CD4-positive, alpha-beta T cell treated with Interleukin-10 for 1 hour (primary cell): ENCODE data around the gene TMC5.
"Not testable (repeated sequence)": the region's sequence is repeated elsewhere in the genome, so short reads cannot be mapped to it uniquely, and the experiment has no call there.

Source experiments
- DNase-seq: peaks from one replicate; pipeline ENCODE4 v3.0.0-alpha.2; 2020

Gene TMC5

DNA sequence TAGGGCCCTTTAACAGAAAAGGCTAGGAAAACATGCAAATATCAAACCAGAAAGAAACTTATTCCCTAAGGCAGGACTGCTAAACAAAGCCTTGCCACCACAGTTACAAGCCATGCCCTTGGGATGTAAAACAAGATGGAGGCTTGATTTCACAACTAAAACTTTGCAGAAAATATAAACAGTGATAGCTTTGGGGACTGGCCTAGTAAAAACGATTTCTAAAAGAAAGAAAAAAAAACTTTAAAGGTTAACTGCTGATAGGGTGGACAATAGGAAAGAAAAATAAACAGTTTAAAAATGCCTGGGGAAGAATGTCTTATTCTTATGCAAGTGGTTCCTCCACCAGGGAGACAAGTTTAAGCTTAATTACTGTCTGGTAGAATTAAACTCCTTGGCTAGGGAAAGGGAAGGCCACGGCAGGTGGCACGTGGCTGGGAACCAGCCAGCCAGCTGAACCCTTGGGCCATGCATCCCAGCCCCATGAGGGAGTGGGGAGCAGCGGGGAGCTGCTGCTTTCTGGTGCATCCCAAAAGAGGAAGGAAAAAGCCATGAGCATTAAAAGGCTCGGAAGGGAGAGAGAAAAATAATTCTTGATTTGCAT lies 10.7 kb upstream of the TMC5 start:
- DNase-seq: no peak

DNA sequence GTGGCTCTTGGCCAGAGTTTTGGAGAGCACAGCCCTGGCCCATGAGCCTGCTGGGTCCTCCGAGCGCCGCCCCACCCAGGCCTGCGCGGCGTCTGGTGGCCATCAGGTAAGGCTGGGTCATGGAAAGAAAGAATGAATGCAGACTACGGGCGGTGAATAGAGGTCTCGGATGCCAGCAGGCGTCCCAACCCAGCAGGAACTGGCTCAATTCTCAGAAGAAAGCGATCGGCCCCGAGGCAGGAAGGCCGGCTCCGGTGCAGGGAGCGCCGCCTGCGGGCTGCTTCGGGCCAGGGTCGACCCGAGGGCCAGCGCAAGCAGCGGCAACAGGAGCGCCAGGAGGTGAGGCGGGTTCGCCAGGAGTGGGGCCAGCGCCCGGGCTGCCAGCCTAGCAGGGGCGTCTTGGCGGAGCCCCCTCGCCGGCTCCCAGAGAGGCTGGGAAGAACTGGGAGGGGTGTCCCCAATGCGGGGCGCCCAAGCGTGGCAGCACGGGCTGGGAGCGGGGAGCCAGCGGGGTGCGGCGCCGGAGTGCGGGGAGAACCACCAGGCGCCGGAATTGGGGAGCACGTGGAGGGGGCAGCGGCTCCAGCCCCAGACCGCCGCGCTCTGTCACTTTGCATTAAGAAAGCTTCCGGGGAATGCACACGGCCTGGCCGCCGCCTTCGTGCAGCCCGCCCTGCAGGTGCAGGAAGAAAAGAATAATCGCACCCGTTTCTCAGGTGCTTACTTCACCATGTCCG lies 7.1 kb upstream of the TMC5 start:
- no peak for DNase-seq

DNA sequence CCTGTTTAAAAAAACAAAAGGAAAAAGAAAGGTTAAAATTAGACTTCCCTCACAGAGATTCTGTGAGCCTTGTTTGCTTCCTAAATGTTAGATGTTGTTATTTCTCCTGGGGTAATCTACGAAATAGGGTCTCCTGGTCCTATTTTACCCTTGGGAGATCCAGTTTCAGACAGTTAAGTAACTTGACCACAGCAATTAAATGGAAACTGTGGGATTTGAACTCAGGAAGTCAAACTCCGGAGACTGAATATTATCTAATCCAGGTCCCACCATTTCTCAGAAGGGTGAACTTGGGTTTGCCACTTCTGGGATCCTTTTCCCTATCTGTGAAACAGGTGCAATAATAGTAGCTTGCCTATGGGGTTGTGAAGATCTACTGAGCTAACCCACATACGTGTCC lies 6.4 kb upstream of the TMC5 start:
- DNase-seq: no peak

DNA sequence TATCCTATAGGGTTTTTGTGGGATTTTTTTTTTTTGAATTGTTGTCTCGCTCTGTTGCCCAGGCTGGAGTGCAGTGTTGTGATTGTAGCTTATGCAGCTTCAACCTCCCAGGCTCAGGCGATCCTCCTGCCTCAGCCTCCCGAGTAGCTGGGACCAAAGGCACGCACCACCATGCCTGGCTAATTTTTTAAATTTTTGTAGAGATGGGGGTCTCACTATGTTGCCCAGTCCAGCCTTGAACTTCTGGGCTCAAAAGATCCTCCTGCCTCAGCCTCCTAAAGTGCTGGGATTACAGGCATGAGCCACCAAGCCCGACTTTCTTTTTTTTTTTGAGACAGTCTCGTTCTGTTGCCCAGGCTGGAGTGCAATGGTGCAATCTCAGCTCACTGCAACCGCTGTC lies 5.6 kb upstream of the TMC5 start:
- DNase-seq: not testable (repeated sequence)

DNA sequence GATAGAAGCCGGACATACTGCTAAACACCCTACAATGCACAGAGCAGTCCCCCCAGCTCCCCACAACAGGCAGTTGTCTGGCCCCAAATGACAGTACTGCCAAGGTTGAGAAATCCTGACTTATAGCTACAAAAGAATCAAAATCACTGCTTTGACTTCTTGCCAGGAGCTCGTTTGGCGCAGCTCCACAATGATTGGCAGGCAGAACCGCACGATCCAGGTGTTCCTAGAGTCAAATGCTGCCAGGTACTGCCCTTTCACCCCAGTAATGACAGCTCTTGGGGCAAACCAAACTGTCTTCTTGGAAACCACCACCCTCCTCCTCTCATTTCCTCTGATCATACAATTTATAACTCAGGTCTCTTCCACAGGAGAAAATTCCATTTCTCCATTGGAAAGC lies 2.2 kb upstream of the TMC5 start:
- no peak for DNase-seq

DNA sequence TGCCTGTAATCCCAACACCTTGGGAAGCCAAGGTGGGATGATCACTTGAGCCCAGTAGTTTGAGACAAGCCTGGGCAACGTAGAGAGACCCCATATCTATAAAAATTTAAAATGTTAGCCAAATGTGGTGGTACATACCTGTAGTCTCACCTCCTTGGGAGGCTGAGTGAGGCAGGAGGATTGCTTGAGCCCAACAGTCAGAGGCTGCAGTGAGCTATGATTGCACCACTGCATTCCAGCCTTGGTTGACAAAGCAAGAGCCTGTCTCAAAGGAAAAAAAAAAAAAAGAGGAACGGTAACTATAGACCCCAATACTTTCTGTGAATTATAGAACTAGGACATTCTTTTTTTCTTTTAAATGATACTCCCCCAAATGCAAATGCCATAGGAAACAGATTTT lies 1.8 kb upstream of the TMC5 start:
- no peak for DNase-seq

DNA sequence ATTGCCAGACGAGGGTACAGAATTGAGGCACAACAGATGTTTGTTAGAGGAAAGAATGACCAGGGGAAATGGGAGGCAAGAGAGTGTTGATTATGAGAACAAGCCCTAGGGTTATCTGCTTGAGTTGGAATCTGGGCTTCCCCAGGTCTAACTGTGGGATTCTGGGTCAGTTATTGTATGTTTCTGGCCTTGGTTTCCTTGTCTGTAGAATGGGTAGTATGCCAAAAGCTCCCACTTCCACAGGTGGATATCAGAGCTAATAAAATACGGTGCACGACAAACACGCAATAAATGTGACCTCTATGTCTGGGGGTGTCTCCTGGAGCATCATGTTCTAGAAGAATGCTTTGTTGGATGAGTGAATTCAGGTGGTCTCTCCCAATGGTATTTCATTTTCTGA lies 517 bp downstream of the TMC5 start:
- no peak for DNase-seq

DNA sequence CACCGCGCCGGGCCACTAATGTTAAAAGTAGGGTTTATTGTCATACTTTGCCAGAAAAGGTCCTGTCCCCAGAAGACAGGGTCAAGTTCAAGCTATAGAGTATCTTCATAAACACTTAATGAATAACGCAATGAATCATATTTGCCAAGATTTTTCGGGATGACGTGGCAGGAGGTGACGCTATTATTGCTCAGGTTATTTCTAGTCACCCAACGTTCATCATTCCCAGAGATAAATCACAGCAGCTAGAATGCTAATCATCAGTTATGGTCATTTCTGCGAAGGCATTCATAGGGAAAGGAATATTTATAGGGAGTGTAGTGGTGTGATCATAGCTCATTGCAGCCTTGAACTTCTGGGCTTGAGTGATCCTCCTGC lies 2.0 kb downstream of the TMC5 start:
- no peak for DNase-seq

DNA sequence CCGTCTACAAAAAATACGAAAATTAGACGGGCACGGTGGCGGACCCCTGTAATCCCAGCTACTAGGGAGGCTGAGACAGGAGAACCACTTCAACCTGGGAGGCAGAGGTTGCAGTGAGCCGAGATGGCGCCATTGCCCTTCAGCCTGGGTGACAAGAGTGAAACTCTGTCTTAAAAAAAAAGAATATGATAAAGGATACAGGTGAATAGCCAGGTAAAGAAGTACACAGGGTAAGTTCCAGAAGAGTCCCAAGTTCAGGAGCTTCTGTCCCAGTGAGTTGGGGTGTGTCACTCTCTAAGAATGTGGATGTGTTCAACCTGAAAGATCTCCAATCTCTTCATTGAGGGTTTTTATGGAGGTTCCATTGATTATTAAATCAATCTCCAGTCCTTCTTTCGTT lies 6.8 kb downstream of the TMC5 start:
- DNase-seq: no peak

DNA sequence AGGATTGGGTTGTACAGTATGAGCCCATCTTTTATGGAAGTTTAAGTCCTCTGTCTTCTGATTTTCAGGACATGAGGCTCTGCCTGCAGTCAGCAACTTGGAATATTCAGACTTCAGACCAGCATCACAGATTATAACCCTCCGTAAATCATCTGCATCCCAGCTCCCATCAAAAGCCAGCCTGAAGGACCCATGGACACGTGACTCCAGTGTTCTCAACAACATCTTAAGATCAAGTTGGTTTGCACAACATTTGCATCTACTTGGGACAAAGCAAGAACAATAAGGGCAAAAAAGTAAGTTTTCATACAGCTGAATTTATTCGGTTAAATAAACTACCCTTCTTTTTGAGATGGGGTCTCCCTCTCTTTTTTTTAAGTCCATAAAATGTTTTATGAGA lies 12.7 kb downstream of the TMC5 start:
- no peak for DNase-seq

DNA sequence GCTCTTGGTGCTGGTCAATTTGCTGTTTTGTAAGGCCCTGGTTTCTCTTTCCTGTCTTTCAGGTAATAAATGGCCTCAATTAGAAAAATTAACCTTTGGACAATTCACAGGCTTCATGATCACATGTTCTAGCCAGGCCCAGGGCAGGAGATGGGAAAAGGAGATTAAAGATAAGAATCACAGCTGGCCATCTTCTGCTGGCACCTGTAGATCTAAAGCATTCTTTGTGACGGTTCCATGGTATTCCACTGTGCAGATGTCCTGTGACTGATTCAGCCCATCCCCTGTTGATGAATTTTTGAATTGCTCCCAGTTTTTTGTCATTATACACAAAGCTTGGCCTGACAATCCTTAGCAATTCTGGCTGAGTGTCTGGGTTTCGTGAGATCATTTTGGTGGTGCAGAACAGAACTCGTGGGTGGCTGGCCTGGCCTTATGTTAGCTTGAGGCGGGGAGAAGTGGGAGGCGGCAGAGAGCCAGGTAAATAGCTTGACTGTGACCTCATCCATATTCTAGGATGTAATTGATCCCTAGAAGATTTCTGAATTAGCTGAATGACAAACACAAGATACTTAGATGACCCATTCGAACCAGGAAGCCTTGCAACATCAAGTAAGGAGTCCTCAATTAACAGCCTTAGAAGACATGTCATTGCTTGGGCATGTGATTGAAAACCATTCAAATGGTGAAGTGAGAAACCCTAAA lies 14.1 kb downstream of the TMC5 start:
- no peak for DNase-seq

DNA sequence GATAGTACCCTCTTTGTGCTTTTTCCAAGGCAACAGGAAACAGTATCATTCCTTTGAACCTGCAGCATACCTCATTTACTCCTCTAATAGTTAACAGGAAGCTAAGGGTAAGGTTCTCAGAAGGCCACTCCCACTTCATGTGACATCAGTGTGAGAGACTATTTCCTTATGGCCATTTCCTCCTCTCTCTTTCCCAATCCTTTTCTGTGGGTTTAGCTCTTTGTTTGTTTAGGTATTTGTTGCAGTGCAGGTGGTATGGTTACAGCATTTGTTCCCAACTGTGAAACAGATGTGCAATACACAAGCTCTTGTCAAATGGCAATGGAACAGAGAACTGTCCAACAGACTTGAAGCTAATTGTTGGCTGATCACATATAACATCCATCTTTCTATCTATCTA lies 14.7 kb downstream of the TMC5 start:
- no peak for DNase-seq

DNA sequence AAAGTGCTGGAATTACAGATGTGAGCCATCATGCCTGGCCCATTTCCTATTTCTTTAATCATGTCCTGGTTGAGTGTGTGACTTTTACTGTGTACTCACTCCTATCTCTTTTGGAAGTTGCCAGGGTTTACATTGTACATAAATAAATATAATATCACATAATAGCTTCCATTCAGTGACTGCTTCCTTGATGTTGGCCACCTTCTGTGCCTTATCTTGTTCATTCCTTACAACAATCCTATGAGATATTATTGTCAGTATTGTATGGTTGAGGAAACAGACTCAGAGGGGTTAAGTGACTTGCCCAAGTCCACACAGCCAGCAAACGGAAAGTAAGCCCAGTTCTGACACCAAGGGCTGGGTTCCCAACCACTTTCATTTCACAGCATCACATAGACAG lies 16.9 kb downstream of the TMC5 start:
- no peak for DNase-seq

DNA sequence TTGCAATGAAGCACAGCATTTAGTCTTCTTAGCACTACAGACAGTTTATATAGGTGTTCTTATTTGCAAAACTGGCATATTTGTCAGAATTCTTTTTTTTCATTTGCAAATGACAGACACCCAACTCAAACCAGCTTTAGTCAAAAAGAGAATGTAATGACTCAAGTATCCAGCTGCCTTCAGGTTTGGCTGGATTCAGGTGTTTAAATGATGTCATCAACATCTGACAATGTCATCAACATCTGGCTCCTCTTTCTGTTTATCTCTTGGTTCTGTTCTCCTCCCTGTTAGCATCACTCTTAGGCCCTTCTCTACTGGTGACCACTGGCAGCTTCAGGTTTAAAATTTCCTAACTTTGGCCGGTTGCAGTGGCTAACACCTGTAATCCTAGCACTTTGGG lies 18.9 kb downstream of the TMC5 start:
- no peak for DNase-seq

DNA sequence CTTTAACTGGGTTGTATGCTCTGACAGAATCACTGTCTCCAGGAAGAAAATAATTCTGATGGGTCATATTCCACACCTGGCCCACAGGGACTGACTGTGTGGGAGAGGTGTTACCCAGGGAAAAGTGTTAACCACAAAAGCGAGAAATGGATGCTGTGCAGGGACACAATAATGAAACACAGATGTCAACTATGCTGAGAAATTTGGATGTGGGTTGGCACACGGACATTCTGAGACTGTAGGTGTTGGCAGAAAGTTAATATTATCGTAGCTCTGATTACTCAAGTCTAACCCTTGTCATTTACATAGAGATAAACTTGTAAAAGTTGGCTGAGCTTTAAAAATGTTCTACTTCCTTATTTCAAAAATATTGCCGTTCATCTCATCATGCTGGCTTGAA lies 19.6 kb downstream of the TMC5 start:
- DNase-seq: no peak

DNA sequence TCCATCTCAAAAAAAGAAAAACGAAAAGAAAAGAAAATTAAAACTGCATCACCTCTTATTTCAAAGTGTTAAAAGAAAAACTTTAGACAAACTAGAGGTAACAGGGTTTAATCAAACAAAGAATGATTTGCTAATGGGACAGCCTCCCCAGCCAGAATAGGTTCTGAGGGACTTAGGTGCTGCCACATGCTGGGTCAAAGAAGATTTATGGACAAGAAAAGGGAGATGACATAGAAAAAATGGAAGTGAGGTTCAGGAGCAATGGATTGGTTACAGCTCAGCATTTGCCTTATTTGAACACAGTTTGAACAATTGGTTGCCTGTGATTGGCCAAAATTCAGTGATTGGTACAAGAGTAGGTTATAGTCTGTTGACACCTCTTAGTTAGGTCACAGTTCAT lies 21.1 kb downstream of the TMC5 start:
- no peak for DNase-seq

DNA sequence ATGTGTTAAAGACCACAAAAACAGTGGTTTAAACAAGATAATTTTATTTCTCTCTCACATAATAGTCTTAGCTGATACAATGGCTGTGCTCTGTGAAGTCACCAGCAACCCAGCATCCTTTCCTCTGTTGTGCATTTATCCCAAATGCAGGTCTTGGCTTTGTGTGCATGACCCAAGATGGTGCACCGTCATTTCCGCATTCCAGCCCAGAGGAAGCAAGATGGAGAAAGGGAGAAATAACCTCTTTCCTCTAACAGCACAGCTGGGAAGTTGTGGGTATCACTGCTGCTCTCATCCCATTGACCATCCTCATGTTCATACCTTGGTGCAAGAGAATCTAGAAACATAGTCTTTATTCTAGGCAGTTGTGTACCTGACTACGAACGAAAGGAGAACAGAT lies 21.8 kb downstream of the TMC5 start:
- no peak for DNase-seq

DNA sequence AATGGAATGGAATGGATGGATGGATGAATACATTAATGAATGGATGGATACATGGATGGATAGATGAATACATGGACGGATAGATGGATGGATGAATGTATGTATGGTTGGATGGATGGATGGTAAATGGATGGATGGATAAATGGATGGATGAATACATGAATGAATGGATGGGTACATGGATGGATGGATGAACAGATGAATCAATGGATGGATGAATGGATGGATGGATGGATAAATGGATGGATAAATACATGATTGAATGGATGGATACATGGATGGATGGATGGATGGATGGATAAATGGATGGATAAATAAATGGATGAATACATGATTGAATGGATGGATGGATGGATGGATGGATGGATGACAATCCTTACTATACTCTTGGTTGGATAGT lies 26.0 kb downstream of the TMC5 start:
- no peak for DNase-seq

DNA sequence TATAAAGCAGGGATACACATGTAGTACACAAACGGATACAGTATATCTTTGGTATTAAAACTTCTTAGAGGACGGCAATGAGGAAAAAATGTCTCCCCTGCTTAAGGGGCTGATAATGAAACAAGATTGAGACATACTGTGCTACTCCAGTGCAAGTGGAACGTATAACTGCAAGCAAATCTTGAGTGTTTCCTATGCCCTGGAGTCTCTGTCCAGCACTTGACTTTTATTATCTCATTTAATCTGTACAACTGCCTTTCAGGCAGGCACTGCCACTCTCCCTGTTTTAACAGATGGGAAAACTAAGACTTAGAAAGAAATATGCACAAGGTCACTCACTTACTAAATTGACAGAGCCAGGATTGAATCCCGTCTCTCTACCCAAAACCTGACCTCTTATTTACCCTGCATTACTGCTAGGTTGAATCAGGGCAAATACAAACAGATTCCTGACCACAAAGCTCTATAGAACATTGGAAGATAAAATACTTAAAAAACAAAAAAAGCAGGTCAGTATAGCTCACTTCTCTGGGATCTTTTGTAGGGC lies 28.7 kb downstream of the TMC5 start:
- no peak for DNase-seq

DNA sequence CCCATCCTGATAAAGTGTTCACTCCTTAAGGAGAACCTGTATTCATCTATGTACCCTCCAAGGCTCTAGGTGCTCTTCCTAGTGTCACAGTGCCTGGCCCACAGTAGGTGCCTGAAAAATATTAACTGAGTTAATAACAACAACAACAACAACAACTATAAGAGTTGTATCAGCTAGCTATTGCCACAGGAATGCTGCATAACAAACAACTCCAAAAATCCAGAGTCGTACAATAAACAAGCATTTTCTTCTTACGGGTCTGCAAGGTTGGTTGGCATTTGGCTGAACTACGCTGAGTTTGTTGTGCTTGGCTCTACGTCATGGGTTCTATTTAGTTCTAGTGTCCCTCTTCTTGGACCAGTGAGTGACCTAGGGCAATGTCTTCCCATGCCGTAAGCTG lies 29.2 kb downstream of the TMC5 start:
- no peak for DNase-seq

DNA sequence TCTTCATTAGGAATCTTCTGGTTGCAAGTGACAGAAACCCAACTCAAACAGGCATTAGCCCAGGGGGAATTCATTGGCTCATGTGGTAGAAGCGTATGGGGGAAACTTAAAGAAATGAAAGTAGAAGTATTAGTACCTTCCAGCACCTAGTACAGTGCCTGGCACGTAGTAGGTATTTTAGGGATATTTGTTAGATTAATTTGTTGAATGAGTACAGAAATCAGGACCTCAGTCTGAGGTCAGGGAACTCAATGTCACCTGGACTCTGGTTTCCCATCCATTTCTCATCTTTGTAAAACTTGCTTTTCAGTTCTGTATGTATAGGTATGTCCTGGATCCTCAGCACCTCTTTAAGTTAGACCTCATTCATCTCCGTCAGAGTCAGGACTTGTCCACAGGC lies 32.5 kb downstream of the TMC5 start:
- no peak for DNase-seq

DNA sequence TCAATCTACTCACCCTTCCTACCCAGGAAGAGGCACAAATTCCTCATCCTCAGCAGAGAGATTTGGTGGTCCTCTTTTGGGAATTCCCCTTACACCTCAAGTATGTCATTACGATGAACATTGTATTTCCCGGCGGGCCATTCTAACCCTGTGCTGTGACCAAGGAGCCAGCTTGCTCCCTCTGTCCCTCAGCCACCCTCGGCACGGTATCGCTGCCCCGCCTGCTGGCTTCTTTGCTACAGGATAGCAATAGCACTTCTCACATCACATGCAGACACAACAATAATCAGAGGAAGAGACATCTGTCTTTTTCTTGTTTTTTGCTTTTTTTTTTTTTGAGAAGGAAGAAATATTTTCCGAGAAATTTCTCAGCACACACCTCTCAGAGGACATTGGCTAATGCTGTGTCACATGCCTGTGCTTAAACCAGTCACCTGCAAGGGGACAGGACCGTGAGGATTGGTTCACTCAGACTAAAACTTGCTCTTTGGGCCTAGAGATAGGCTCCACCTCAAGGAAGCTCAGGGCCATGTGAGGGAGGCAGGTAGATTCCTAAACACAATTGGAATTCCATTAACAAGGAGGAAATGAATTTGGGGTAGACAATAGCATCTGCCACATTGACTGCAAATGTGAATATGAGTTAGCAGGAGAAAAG lies 41.2 kb downstream of the TMC5 start:
- no peak for DNase-seq

DNA sequence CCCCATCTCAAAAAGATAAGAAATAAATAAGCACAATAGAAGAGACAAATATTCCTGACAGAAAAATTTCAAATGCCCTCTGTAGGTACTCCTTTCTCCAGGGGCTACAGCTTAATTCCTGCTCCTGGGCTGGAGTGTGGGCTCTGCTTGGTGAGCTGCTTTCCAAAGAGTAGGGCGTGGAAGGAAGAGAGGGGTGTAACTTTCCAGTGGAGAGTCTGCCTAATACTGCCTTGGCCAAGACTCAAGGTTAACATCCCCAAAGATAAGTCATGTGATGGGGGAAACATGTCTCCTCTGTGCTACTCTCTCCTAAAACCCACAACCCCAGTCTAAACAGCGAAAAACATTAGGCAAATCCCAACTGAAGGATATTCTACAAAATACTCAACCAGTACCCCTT lies 42.7 kb downstream of the TMC5 start:
- DNase-seq: no peak
